ENCODE data around the gene ZNF526.

Gene ZNF526

GRCh38 chr19:42174958-42175734 is 45.0 kb upstream of the ZNF526 start:
- TF ChIP-seq, protein P1, sequence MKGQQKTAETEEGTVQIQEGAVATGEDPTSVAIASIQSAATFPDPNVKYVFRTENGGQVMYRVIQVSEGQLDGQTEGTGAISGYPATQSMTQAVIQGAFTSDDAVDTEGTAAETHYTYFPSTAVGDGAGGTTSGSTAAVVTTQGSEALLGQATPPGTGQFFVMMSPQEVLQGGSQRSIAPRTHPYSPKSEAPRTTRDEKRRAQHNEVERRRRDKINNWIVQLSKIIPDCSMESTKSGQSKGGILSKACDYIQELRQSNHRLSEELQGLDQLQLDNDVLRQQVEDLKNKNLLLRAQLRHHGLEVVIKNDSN (IDR thresholded peaks at IDR 0.05): no peak
- TF ChIP-seq EP300 (IDR thresholded peaks at IDR 0.05; ENCODE audit: borderline replicate concordance) (no peak), TAF1 (IDR thresholded peaks at IDR 0.05; ENCODE audit: low read depth) (no peak), TCF12 (IDR thresholded peaks at IDR 0.05; ENCODE audit: low read depth) (no peak), FOXM1 (IDR thresholded peaks at IDR 0.05; ENCODE audit: borderline replicate concordance, low read depth) (no peak), ZBTB7A (IDR thresholded peaks at IDR 0.05; ENCODE audit: low read depth) (no peak), CREB1 (IDR thresholded peaks at IDR 0.05; ENCODE audit: low read depth) (no peak), CEBPB (IDR thresholded peaks at IDR 0.05) (no peak), TEAD4 (IDR thresholded peaks at IDR 0.05) (no peak), MAX (IDR thresholded peaks at IDR 0.05) (no peak)

- TF ChIP-seq RAD21 (IDR thresholded peaks at IDR 0.05; ENCODE audit: low read depth): no peak
- no peak for TF ChIP-seq TEAD4 (IDR thresholded peaks at IDR 0.05)
Observed at GRCh38 chr19:42175952-42176648, 44.0 kb upstream of the ZNF526 start.

DNA sequence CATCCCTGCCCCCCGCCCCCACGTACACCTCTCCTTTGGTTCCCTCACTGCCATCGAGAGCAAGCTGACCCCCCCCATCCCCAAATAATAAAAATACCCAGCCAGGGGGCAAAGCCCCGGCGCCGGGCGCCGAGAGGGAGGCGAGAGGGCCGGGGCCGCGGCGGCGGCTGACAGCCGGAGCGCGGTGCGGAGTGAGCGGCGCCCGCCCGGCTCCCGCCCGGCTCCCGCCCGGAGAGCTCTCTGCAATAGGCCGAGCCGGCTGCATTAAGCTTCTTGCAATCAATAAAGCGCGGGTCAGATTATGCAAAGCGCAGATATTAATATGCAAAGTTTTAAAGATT is 43.5 kb upstream of the ZNF526 start:
- TF ChIP-seq NFIC (IDR thresholded peaks at IDR 0.05) (no peak), MAX (IDR thresholded peaks at IDR 0.05) (no peak), FOXM1 (IDR thresholded peaks at IDR 0.05; ENCODE audit: borderline replicate concordance, low read depth) (no peak), ZBTB7A (IDR thresholded peaks at IDR 0.05; ENCODE audit: low read depth) (no peak), TCF12 (IDR thresholded peaks at IDR 0.05; ENCODE audit: low read depth) (no peak), EGR1 (IDR thresholded peaks at IDR 0.05) (no peak)

GRCh38 chr19:42176990-42177685 is 43.0 kb upstream of the ZNF526 start:
- TF ChIP-seq ZBTB7A (IDR thresholded peaks at IDR 0.05; ENCODE audit: low read depth) (no peak), TCF12 (IDR thresholded peaks at IDR 0.05; ENCODE audit: low read depth) (no peak), YY1 (IDR thresholded peaks at IDR 0.05; ENCODE audit: low read depth) (no peak), TAF1 (IDR thresholded peaks at IDR 0.05; ENCODE audit: low read depth) (no peak), MAX (IDR thresholded peaks at IDR 0.05) (no peak), CREB1 (IDR thresholded peaks at IDR 0.05; ENCODE audit: low read depth) (no peak), CEBPB (IDR thresholded peaks at IDR 0.05) (no peak), NFIC (IDR thresholded peaks at IDR 0.05) (no peak), FOXM1 (IDR thresholded peaks at IDR 0.05; ENCODE audit: borderline replicate concordance, low read depth) (no peak), RAD21 (IDR thresholded peaks at IDR 0.05; ENCODE audit: low read depth) (no peak)
- TF ChIP-seq, protein P1 (IDR thresholded peaks at IDR 0.05): no peak

GRCh38 chr19:42177686-42178019 is 42.5 kb upstream of the ZNF526 start:
- TF ChIP-seq, protein P1 (IDR thresholded peaks at IDR 0.05): no peak
- TF ChIP-seq EGR1 (IDR thresholded peaks at IDR 0.05) (no peak), TEAD4 (IDR thresholded peaks at IDR 0.05) (no peak), TCF12 (IDR thresholded peaks at IDR 0.05; ENCODE audit: low read depth) (no peak), EP300 (IDR thresholded peaks at IDR 0.05; ENCODE audit: borderline replicate concordance) (no peak), ZBTB7A (IDR thresholded peaks at IDR 0.05; ENCODE audit: low read depth) (no peak), MAX (IDR thresholded peaks at IDR 0.05) (no peak), NFIC (IDR thresholded peaks at IDR 0.05) (no peak), YY1 (IDR thresholded peaks at IDR 0.05; ENCODE audit: low read depth) (no peak), RAD21 (IDR thresholded peaks at IDR 0.05; ENCODE audit: low read depth) (no peak), FOXM1 (IDR thresholded peaks at IDR 0.05; ENCODE audit: borderline replicate concordance, low read depth) (no peak), CREB1 (IDR thresholded peaks at IDR 0.05; ENCODE audit: low read depth) (no peak), CEBPB (IDR thresholded peaks at IDR 0.05) (no peak), TAF1 (IDR thresholded peaks at IDR 0.05; ENCODE audit: low read depth) (no peak)
- TF ChIP-seq, protein P2, sequence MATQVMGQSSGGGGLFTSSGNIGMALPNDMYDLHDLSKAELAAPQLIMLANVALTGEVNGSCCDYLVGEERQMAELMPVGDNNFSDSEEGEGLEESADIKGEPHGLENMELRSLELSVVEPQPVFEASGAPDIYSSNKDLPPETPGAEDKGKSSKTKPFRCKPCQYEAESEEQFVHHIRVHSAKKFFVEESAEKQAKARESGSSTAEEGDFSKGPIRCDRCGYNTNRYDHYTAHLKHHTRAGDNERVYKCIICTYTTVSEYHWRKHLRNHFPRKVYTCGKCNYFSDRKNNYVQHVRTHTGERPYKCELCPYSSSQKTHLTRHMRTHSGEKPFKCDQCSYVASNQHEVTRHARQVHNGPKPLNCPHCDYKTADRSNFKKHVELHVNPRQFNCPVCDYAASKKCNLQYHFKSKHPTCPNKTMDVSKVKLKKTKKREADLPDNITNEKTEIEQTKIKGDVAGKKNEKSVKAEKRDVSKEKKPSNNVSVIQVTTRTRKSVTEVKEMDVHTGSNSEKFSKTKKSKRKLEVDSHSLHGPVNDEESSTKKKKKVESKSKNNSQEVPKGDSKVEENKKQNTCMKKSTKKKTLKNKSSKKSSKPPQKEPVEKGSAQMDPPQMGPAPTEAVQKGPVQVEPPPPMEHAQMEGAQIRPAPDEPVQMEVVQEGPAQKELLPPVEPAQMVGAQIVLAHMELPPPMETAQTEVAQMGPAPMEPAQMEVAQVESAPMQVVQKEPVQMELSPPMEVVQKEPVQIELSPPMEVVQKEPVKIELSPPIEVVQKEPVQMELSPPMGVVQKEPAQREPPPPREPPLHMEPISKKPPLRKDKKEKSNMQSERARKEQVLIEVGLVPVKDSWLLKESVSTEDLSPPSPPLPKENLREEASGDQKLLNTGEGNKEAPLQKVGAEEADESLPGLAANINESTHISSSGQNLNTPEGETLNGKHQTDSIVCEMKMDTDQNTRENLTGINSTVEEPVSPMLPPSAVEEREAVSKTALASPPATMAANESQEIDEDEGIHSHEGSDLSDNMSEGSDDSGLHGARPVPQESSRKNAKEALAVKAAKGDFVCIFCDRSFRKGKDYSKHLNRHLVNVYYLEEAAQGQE (IDR thresholded peaks at IDR 0.05; ENCODE audit: low read depth): no peak

Data from Ishikawa (cell line).